Measurements from ENCODE around the gene PTPRN2. TPM values are rescaled to one million over a fixed set of nuclear protein-coding genes. Genes with fewer than 3 reads are reported as not detected.

PTPRN2 gene
- total RNA-seq, 1 experiment from 2014 or later = 2.1 TPM

- CTCF ChIA-PET = no interaction called here
- H3K9me3 ChIP-seq (ENCODE audit: control insufficient read depth in 1 of 2, insufficient read depth in 1 of 2, low read depth in 1 of 2, low read length in 2 of 2) = no peaks in the 10 kb centered on the region
- no peak for ATAC-seq
- H2AFZ ChIP-seq (ENCODE audit: low read depth, low read length, poor library complexity, severe bottlenecking) = no peak overlapping the region
- H3K9me2 ChIP-seq (ENCODE audit: insufficient read depth) = no peaks in the 10 kb centered on the region
- H3K27ac ChIP-seq (ENCODE audit: low read depth, low read length) = no peak overlapping the region
- no peaks in the 10 kb centered on the region for H3K27me3 ChIP-seq (ENCODE audit: insufficient read depth, low read length)
- intact Hi-C loops (cut with micrococcal nuclease) = no loop called here
- no peak overlapping the region for H3K4me3 ChIP-seq (replicated peaks in 1 of 2; ENCODE audit: low read depth in 1 of 2, low read length in 2 of 2)
- no peaks in the 10 kb centered on the region for H4K20me1 ChIP-seq (ENCODE audit: insufficient read depth)
- BruUV-seq (replicated peaks) = no TSS peak
- RAD21 ChIA-PET (ENCODE audit: low non-redundant PET in 1 of 2, low total read pairs in 2 of 2, uncharacterized antibody in 2 of 2, unreplicated experiment in 2 of 2) = no interaction called here
- no peak overlapping the region for H3K4me2 ChIP-seq (ENCODE audit: low read length)
- H3K4me1 ChIP-seq (ENCODE audit: control insufficient read depth in 1 of 2, insufficient read depth in 2 of 2, low read length in 2 of 2) = no peaks in the 10 kb centered on the region
- POLR2A ChIA-PET = no interaction called here
- TF ChIP-seq FOSL1 (IDR thresholded peaks at IDR 0.05; ENCODE audit: low read depth) (no peak), ELF1 (IDR thresholded peaks at IDR 0.05; ENCODE audit: borderline replicate concordance, low read depth) (no peak), EZH2phosphoT487 (IDR thresholded peaks at IDR 0.05; ENCODE audit: borderline replicate concordance) (no peak), TCF7L2 (IDR thresholded peaks at IDR 0.05; ENCODE audit: borderline replicate concordance, extremely low read depth, insufficient read depth, insufficient read length) (no peak), SP1 (IDR thresholded peaks at IDR 0.05; ENCODE audit: low read depth) (no peak), EGR1 (IDR thresholded peaks at IDR 0.05; ENCODE audit: low read depth) (no peak), POLR2AphosphoS5 (IDR thresholded peaks at IDR 0.05; ENCODE audit: low read depth, low read length) (no peak), ZFX (IDR thresholded peaks at IDR 0.05) (no peak), EZH2 (IDR thresholded peaks at IDR 0.05) (no peak), CEBPB (IDR thresholded peaks at IDR 0.05; ENCODE audit: low read depth) (no peak), REST (IDR thresholded peaks at IDR 0.05; ENCODE audit: low read depth) (no peak), ZNF274 (IDR thresholded peaks at IDR 0.05; ENCODE audit: low read depth, low read length) (no peak), SRF (IDR thresholded peaks at IDR 0.05; ENCODE audit: low read depth) (no peak), CBX3 (IDR thresholded peaks at IDR 0.05; ENCODE audit: low read depth) (no peak)
- TF ChIP-seq, protein P1, sequence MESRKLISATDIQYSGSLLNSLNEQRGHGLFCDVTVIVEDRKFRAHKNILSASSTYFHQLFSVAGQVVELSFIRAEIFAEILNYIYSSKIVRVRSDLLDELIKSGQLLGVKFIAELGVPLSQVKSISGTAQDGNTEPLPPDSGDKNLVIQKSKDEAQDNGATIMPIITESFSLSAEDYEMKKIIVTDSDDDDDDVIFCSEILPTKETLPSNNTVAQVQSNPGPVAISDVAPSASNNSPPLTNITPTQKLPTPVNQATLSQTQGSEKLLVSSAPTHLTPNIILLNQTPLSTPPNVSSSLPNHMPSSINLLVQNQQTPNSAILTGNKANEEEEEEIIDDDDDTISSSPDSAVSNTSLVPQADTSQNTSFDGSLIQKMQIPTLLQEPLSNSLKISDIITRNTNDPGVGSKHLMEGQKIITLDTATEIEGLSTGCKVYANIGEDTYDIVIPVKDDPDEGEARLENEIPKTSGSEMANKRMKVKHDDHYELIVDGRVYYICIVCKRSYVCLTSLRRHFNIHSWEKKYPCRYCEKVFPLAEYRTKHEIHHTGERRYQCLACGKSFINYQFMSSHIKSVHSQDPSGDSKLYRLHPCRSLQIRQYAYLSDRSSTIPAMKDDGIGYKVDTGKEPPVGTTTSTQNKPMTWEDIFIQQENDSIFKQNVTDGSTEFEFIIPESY (IDR thresholded peaks at IDR 0.05; ENCODE audit: extremely low read depth, insufficient replicate concordance, low read length) = no peak
- H3K36me3 ChIP-seq (ENCODE audit: control insufficient read depth in 1 of 2, insufficient read depth in 2 of 2, low read length in 2 of 2) = no peaks in the 10 kb centered on the region
- no peak for DNase-seq (ENCODE audit: low read depth, low spot score)
- no peak overlapping the region for H3K9ac ChIP-seq (ENCODE audit: low read length)
- no peaks in the 10 kb centered on the region for H3K79me2 ChIP-seq (ENCODE audit: insufficient read depth, low read length)
Observed at GRCh38 chr7:157584420-157584819, 1003.2 kb downstream of the PTPRN2 start.
